Gastroesophageal sphincter (tissue), 3 donors: ENCODE data around the gene CNTNAP2.

Experiments used
- POLR2A ChIP-seq, 2 donors: fragments of 450-650 bp; IDR thresholded peaks; one replicate each; pipeline ENCODE4 v1.6.1; 2017; ENCODE audit warnings: antibody characterized with exemption in 2 of 2, mild to moderate bottlenecking in 2 of 2, moderate library complexity in 1 of 2
- POLR2AphosphoS5 ChIP-seq: sonication (generic); formaldehyde crosslinking; IDR thresholded peaks from one replicate; pipeline ENCODE4 v1.6.1; 2017; ENCODE audit warnings: antibody characterized with exemption
- TF ChIP-seq, protein P1 (sequence below), 4 experiments: fragments of 200-600 bp in 2 of 4; fragments of 450-650 bp in 2 of 4; sonication (generic) in 1 of 4; IDR thresholded peaks; one replicate each; pipeline ENCODE4 v1.5.1; 2017 to 2019; ENCODE audit warnings: antibody characterized with exemption in 4 of 4, mild to moderate bottlenecking in 2 of 4, moderate library complexity in 2 of 4

- TF ChIP-seq, protein P1, sequence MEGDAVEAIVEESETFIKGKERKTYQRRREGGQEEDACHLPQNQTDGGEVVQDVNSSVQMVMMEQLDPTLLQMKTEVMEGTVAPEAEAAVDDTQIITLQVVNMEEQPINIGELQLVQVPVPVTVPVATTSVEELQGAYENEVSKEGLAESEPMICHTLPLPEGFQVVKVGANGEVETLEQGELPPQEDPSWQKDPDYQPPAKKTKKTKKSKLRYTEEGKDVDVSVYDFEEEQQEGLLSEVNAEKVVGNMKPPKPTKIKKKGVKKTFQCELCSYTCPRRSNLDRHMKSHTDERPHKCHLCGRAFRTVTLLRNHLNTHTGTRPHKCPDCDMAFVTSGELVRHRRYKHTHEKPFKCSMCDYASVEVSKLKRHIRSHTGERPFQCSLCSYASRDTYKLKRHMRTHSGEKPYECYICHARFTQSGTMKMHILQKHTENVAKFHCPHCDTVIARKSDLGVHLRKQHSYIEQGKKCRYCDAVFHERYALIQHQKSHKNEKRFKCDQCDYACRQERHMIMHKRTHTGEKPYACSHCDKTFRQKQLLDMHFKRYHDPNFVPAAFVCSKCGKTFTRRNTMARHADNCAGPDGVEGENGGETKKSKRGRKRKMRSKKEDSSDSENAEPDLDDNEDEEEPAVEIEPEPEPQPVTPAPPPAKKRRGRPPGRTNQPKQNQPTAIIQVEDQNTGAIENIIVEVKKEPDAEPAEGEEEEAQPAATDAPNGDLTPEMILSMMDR (IDR thresholded peaks at IDR 0.05), result no peak
- no peak for TF ChIP-seq POLR2A (IDR thresholded peaks at IDR 0.05)
- TF ChIP-seq POLR2AphosphoS5, result no peak
Measured at GRCh38 chr7:147852833-147853232, 1736.2 kb downstream of the CNTNAP2 start.
